Prostate gland (tissue), 2 donors: ENCODE measurements around the gene ACCSL. TPM values are rescaled to one million over a fixed set of nuclear protein-coding genes. Genes with fewer than 3 reads are reported as not detected.

Experiments
- DNase-seq: peaks from one replicate; pipeline ENCODE4 v3.0.0-alpha.2; 2019; ENCODE audit warnings: low spot score
- H3K27ac ChIP-seq, 2 donors: fragments of 200-600 bp; sonication (generic); 2 replicates each; pipeline ENCODE4 v1.5.1; 2017 to 2019
- H3K27me3 ChIP-seq: fragments of 200-600 bp; sonication (generic); replicated peaks from 2 replicates; pipeline ENCODE4 v1.5.1; 2019; ENCODE audit not compliant: insufficient read depth
- H3K36me3 ChIP-seq, 2 donors: fragments of 200-600 bp; sonication (generic); 1 replicate in 1 of 2; 2 replicates in 1 of 2; pipeline versions ENCODE4 v1.5.1 to v1.8.1; 2017 to 2019
- H3K4me1 ChIP-seq: fragments of 200-600 bp; sonication (generic); replicated peaks from 2 replicates; pipeline ENCODE4 v1.5.1; 2019
- H3K4me3 ChIP-seq, 2 donors: fragments of 200-600 bp; sonication (generic); 2 replicates each; pipeline ENCODE4 v1.5.1; 2017 to 2019
- H3K9me3 ChIP-seq: fragments of 200-600 bp; sonication (generic); 2 replicates; pipeline ENCODE4 v1.5.1; 2017
- POLR2A ChIP-seq: fragments of 450-650 bp; IDR thresholded peaks from one replicate; pipeline ENCODE4 v1.6.1; 2016; ENCODE audit warnings: antibody characterized with exemption, mild to moderate bottlenecking
- POLR2AphosphoS5 ChIP-seq: sonication (generic); formaldehyde crosslinking; IDR thresholded peaks from one replicate; pipeline ENCODE4 v1.6.1; 2017; ENCODE audit warnings: antibody characterized with exemption
- WGBS: methylation state at CpG from one replicate; pipeline ENCODE4 v1.1.5; 2018; 5-methylcytosine and 5-hydroxymethylcytosine counted together
- intact Hi-C: fragments of 100-400 bp; cut with DNase I; formaldehyde crosslinking; loops from one replicate; pipeline ENCODE4 v1.14.2; 2022
- total RNA-seq, 2 donors: library from RNA; depleted of rRNA; stranded (reverse); fragments of >200 nt; gene quantifications; one replicate each; pipeline ENCODE4 v1.1.0, GENCODE V29; 2016
- TF ChIP-seq, protein P1 (sequence below), 4 experiments: fragments of 200-600 bp in 2 of 4; fragments of 450-650 bp in 2 of 4; sonication (generic) in 2 of 4; IDR thresholded peaks; 1 replicate in 3 of 4; 2 replicates in 1 of 4; pipeline ENCODE4 v1.5.1; 2016 to 2019; ENCODE audit warnings: antibody characterized with exemption in 4 of 4, mild to moderate bottlenecking in 2 of 4, moderate library complexity in 2 of 4

Gene ACCSL
- total RNA-seq, 2 donors from 2014 or later = not detected

DNA sequence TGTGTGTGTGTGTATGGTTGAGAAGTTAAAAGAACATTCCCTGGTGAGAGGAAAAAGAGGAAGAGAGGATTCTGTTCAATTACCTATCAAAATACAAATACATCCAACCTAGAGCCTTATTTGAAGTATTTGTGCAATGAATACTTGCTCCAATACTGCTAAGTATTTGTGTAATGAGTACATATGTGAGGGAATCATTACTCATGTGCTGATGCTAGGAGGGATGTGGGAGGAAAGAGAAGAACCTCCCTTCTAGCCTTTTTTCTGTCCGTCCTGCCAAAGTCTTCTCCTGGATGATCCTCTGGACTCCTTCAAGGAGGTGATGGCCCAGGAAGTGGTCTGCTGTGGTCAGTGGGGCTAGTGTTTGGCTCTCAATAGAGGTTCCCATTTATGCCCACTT, 36.0 kb upstream of the ACCSL start:
- WGBS = 90% methylated on average over 1 of the region's 1 CpG
- intact Hi-C loops = no loop called here
- H3K4me1 ChIP-seq = no peaks in the 10 kb centered on the region
- H3K27ac ChIP-seq = no peak overlapping the region
- H3K27me3 ChIP-seq = no peaks in the 10 kb centered on the region
- no peaks in the 10 kb centered on the region for H3K36me3 ChIP-seq
- H3K9me3 ChIP-seq = no peaks in the 10 kb centered on the region
- no peak for TF ChIP-seq POLR2A
- TF ChIP-seq POLR2AphosphoS5 = no peak
- no peak overlapping the region for H3K4me3 ChIP-seq
- DNase-seq = no peak

DNA sequence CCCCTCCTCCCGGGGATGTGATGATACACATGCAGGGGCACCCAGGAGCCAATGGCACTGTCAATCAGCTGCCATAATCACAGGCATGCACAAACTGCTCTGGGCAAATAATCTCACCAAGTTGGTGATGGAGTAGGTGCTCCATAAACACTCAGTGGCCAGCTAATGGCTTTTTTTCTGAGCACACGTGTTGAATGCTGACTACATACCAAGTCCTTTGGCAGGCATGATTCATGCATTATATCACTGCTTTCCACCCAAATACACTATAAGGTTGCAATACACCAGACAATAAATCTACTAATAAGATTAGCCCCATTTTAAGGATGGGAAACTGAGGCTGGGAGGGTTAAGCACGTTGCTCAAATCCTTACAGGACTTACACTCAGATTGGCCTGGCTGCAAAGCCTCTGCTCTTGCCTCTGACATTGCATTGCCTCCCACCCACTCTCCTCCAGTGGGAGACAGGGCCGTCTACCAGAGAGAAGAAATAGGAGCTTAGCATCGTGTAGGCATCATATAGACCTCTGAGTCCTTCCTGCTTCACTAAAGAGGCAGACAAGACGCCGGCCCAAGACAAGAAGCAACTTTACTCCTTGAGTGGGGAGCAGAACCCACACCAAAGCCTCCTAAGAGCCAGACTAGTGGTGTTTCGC, 32.7 kb upstream of the ACCSL start:
- intact Hi-C loops = no loop called here
- WGBS = 77% methylated on average over 8 of the region's 8 CpGs
- DNase-seq = no peak
- Histone ChIP-seq H3K27ac (no peak overlapping the region), H3K9me3 (no peaks in the 10 kb centered on the region), H3K27me3 (no peaks in the 10 kb centered on the region), H3K4me1 (no peaks in the 10 kb centered on the region), H3K36me3 (no peaks in the 10 kb centered on the region), H3K4me3 (no peak overlapping the region)
- TF ChIP-seq POLR2A (no peak), POLR2AphosphoS5 (no peak)
- TF ChIP-seq, protein P1, sequence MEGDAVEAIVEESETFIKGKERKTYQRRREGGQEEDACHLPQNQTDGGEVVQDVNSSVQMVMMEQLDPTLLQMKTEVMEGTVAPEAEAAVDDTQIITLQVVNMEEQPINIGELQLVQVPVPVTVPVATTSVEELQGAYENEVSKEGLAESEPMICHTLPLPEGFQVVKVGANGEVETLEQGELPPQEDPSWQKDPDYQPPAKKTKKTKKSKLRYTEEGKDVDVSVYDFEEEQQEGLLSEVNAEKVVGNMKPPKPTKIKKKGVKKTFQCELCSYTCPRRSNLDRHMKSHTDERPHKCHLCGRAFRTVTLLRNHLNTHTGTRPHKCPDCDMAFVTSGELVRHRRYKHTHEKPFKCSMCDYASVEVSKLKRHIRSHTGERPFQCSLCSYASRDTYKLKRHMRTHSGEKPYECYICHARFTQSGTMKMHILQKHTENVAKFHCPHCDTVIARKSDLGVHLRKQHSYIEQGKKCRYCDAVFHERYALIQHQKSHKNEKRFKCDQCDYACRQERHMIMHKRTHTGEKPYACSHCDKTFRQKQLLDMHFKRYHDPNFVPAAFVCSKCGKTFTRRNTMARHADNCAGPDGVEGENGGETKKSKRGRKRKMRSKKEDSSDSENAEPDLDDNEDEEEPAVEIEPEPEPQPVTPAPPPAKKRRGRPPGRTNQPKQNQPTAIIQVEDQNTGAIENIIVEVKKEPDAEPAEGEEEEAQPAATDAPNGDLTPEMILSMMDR (IDR thresholded peaks at IDR 0.05) = no peak

DNA sequence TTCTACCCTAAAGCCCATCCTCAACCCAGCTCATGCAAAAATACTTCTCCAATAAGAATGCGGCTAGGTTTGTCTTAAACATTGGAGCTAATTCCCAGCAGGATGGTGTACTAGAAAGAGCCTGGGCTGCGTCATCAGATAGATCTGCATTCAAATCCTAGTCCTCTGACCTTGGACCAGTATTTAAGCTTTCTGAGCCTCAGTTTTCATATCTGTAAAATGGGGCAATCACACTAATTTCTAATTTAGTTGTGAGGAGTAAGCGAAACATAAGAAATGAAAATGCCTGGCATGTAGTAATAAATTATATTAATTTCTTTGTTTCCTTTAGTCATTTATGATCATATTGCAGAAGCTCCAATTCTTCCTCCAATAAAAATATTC, 32.2 kb upstream of the ACCSL start:
- no peaks in the 10 kb centered on the region for H3K36me3 ChIP-seq
- H3K9me3 ChIP-seq = no peaks in the 10 kb centered on the region
- intact Hi-C loops = no loop called here
- H3K27me3 ChIP-seq = no peaks in the 10 kb centered on the region
- no peak for DNase-seq
- 94% methylated on average over 3 of the region's 3 CpGs for WGBS
- TF ChIP-seq POLR2AphosphoS5 (no peak), POLR2A (no peak)
- TF ChIP-seq, protein P1 (IDR thresholded peaks at IDR 0.05) = no peak
- H3K4me1 ChIP-seq = no peaks in the 10 kb centered on the region
- H3K4me3 ChIP-seq = no peak overlapping the region
- H3K27ac ChIP-seq = no peak overlapping the region

DNA sequence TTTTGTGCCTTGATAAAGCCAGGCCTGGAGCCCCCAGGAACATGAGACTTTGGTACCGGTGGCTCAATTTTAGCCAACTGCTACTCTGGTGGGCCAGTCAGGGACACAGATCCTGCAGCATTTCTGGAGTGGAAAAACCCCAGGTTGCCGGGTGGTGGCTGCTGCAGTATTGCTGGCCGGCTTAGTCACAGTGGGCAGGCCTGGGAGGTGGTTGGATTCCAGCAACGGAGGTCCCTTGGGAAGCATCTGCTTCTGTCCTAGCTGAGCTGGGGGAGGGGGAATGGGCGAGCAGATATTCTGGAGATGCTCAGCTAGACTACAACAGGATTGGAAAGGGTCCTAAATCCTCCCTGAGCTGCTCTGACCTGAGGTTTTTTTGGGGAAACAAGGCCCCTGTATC, 31.6 kb upstream of the ACCSL start:
- Histone ChIP-seq H3K4me3 (no peak overlapping the region), H3K9me3 (no peaks in the 10 kb centered on the region), H3K4me1 (no peaks in the 10 kb centered on the region), H3K36me3 (no peaks in the 10 kb centered on the region), H3K27ac (no peak overlapping the region), H3K27me3 (no peaks in the 10 kb centered on the region)
- TF ChIP-seq POLR2A (no peak), POLR2AphosphoS5 (no peak)
- TF ChIP-seq, protein P1 (IDR thresholded peaks at IDR 0.05) = no peak
- DNase-seq = no peak
- WGBS = 53% methylated on average over 5 of the region's 5 CpGs
- intact Hi-C loops = no loop called here

DNA sequence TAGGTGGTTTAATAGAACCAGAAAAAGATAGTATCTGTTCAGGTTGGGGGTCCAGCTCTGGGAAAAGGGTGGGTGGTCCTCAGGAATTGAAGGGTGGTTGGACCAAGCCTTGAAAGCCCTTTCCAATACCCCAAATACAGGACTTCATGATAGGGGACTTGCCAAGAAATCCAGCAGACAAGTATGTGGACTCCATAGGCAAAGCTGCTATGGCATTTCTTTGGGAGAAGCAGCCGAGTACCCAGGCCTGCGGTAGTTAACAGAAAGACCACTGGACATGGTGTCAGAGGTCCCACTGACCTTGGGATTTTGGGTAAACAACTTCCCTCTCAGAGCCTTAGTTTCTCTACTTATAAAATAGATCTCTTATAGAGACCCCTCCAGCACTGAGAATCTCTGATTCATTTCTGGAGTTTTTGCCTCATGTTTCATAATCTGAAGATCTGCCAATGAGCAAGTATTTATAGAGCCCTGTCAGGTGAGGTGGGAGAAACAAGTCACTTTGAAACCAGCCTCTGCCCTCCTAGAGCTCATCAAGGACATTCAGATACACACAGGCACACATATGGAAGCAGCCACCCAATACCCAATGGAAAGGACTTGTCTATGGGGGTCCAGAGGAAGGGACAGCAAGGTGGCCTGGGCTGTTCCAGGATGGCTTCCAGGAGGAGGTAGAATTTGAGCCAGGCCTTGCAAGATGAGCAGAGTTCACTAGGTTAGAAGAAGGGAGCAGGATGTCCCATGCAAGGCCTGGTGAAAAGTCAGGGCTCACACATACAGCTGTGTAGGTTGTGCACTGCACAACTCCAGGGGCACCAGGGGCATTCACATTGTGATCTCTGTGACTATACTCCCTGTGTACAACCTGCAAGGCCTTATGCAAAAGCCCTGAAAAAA, 31.0 kb upstream of the ACCSL start:
- DNase-seq = no peak
- 84% methylated on average over 2 of the region's 2 CpGs for WGBS

More for the DNA sequence above, 31.0 kb upstream of the ACCSL start:
- Histone ChIP-seq H3K4me1 (no peaks in the 10 kb centered on the region), H3K4me3 (no peak overlapping the region), H3K27me3 (no peaks in the 10 kb centered on the region), H3K9me3 (no peaks in the 10 kb centered on the region), H3K27ac (no peak overlapping the region), H3K36me3 (no peaks in the 10 kb centered on the region)
- TF ChIP-seq POLR2A = no peak
- TF ChIP-seq POLR2AphosphoS5 = no peak
- TF ChIP-seq, protein P1 (IDR thresholded peaks at IDR 0.05) = no peak
- intact Hi-C loops = no loop called here
